ENCODE measurements around the gene ELP4. TPM values are rescaled to one million over a fixed set of nuclear protein-coding genes. Genes with fewer than 3 reads are reported as not detected.

ELP4 gene, protein sequence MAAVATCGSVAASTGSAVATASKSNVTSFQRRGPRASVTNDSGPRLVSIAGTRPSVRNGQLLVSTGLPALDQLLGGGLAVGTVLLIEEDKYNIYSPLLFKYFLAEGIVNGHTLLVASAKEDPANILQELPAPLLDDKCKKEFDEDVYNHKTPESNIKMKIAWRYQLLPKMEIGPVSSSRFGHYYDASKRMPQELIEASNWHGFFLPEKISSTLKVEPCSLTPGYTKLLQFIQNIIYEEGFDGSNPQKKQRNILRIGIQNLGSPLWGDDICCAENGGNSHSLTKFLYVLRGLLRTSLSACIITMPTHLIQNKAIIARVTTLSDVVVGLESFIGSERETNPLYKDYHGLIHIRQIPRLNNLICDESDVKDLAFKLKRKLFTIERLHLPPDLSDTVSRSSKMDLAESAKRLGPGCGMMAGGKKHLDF
- total RNA-seq (10 to 100 TPM; 29.1 to 29.7 TPM), polyA plus RNA-seq (ENCODE audit: insufficient read depth, low read depth, low replicate concordance) (28.0 TPM)
- long read RNA-seq, donor 1, full-length matches to known transcripts: 7 of 7 reads
- long read RNA-seq, donor 1, partial matches to known transcripts: 0 of 7 reads
- long read RNA-seq, donor 1, other reads (novel, unspliced or antisense): 0 of 7 reads
- long read RNA-seq, donor 2, full-length matches to known transcripts: 8 of 8 reads
- long read RNA-seq, donor 2, partial matches to known transcripts: 0 of 8 reads
- long read RNA-seq, donor 2, other reads (novel, unspliced or antisense): 0 of 8 reads

DNA sequence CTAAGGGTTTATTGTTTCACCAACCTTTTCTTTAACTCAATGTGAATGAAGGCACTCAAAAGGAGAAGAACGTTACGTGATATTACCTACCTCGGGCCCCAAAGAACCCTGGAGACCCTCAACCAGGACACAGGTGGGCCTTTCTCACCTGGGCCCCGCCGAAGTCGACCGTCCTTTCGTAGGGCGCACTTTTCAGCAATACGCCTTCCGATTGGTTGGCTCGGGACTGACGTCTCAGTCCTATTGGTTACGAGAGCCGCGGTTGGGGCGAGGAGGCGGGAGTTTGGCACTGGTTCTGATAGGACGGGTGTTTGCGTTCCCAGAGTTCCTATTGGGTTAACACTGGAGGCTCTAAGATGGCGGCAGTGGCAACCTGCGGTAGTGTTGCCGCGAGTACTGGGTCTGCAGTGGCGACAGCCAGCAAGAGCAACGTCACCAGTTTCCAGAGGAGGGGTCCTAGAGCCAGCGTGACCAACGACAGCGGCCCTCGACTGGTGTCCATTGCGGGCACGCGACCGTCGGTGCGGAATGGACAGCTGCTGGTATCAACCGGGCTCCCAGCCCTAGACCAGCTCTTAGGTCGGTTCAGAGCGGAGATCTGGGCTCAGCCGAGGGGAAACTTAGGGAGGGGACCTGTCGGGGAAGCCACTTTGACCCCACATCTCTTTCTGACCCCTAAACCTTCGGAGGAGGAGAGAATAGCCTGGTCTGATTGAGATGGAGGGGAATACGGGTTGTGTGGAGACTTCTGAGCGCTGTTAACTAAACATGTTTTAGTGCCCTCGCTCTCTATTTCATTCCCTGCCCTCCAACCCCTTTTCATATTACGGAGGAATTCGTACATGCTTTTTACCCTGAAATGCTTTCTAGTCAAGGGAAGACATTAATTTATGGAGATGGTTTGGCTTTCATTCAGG, at the start of gene ELP4, which contains the start of gene IMMP1L:
Gene ELP4, plus strand, starts transcription at position 339 of the 917 bp plus-strand sequence. Its CDS starts 18 bp downstream, at position 357.
Gene IMMP1L, minus strand, starts transcription at position 194 of the 917 bp plus-strand sequence. CDS start 46,346 bp downstream, outside the sequence.
- no peaks in the 10 kb centered on the region for H3K27me3 ChIP-seq
- DNase-seq: peak; percentile 99
- WGBS, 2 donors: 0 to 1% methylated on average over 9 to 46 of the region's 47 CpGs
- H3K9me3 ChIP-seq: no peaks in the 10 kb centered on the region
- peak within 1 kb of the TSS; percentile 73 to 92 for H3K27ac ChIP-seq
- intact Hi-C loops (cut with DNase I; ENCODE audit: low total_unique reads): no loop called here
- TF ChIP-seq, protein P1, sequence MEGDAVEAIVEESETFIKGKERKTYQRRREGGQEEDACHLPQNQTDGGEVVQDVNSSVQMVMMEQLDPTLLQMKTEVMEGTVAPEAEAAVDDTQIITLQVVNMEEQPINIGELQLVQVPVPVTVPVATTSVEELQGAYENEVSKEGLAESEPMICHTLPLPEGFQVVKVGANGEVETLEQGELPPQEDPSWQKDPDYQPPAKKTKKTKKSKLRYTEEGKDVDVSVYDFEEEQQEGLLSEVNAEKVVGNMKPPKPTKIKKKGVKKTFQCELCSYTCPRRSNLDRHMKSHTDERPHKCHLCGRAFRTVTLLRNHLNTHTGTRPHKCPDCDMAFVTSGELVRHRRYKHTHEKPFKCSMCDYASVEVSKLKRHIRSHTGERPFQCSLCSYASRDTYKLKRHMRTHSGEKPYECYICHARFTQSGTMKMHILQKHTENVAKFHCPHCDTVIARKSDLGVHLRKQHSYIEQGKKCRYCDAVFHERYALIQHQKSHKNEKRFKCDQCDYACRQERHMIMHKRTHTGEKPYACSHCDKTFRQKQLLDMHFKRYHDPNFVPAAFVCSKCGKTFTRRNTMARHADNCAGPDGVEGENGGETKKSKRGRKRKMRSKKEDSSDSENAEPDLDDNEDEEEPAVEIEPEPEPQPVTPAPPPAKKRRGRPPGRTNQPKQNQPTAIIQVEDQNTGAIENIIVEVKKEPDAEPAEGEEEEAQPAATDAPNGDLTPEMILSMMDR (IDR thresholded peaks at IDR 0.05): no peak
- TF ChIP-seq POLR2A (IDR thresholded peaks at IDR 0.05): peak; percentile 59
- H3K4me3 ChIP-seq: peak within 1 kb of the TSS; percentile 72 to 89
- H3K36me3 ChIP-seq (ENCODE audit: low read depth, missing control alignments): no peaks in the 10 kb centered on the region
- peaks cover 5% of the 10 kb centered on the region for H3K4me1 ChIP-seq

DNA sequence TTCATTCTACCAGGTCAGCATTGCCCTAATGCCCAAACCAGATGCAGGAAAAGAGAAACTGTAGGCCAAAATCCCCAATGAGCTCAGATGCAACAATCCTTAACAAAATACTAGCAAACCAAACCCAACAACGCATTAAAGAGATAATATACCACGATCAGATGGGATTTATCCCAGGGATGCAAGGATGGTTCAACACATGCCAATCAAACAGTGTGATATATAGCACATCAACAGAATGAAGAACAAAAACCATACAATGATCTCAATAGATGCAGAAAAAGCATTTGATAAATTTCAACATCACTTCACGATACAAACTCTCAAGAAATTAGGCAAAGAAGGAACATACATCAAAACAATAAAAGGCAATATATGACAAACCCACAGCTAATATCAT, 45.1 kb upstream of the ELP4 start:
- H3K4me3 ChIP-seq: no peak overlapping the region
- H3K27me3 ChIP-seq: no peaks in the 10 kb centered on the region
- no peak for TF ChIP-seq POLR2A (IDR thresholded peaks at IDR 0.05)
- TF ChIP-seq, protein P1 (IDR thresholded peaks at IDR 0.05): no peak
- no peak overlapping the region for H3K27ac ChIP-seq
- no peak for DNase-seq
- no peaks in the 10 kb centered on the region for H3K36me3 ChIP-seq (ENCODE audit: low read depth, missing control alignments)
- H3K4me1 ChIP-seq: no peaks in the 10 kb centered on the region
- no peaks in the 10 kb centered on the region for H3K9me3 ChIP-seq
- 95 to 100% methylated on average over 3 of the region's 3 CpGs for WGBS, 2 donors
- intact Hi-C loops (cut with DNase I; ENCODE audit: low total_unique reads): no loop called here

DNA sequence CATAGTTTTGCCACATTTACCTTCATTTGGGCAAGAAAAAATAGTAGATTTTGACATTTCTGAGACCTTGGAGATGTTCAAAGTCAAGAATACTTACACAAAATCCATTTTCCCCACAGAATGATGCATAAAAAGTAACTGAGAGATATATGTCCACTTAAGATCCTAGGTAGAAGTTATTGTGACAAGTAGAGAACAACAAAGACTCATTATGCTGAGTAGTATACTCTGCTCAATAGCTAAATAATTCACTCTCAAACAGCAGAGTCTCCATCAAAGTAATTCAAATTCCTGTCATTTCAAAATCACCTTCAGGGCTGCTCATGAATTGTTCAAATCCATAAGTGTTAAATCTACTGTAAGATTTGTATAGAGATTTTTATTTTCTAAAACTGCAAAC, 35.5 kb upstream of the ELP4 start:
- H3K4me1 ChIP-seq: no peaks in the 10 kb centered on the region
- H3K36me3 ChIP-seq (ENCODE audit: low read depth, missing control alignments): no peaks in the 10 kb centered on the region
- no peak for DNase-seq
- H3K27me3 ChIP-seq: no peaks in the 10 kb centered on the region
- no peaks in the 10 kb centered on the region for H3K9me3 ChIP-seq
- no peak overlapping the region for H3K27ac ChIP-seq
- H3K4me3 ChIP-seq: no peak overlapping the region
- TF ChIP-seq POLR2A (IDR thresholded peaks at IDR 0.05): no peak
- TF ChIP-seq, protein P1 (IDR thresholded peaks at IDR 0.05): no peak
- intact Hi-C loops (cut with DNase I; ENCODE audit: low total_unique reads): no loop called here

DNA sequence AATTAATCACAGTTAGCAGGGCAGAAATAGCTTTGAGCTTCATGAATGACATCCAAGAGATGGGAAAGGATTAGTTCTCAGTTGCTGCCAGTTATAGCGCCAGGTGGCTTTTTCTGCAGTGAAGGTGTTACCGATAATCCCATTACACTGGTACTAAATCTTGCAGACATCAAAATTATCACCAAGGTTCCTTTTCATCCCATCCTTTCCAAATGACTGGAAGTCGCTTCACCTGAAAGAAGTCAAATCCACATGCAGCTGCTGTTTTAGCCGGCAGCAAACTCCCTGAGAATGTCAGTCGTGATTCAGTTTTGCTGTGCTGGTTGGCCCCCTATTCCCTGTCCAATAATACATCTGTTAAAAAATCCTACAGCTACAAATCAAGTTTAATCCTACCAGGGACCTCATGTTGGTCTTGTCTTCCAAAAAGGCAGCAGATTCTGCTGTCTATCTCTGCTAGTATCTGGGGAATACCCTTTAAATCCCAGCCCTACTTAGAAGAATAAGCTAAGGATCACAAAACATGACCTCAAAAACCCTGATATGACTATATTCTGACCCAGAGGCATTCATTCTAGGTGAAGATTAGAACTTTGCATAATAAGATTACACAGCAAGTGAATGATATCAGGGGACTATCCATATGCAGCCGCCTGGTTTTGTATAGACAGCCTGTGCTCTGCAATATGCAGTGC, 31.9 kb upstream of the ELP4 start:
- no peaks in the 10 kb centered on the region for H3K27me3 ChIP-seq
- no peaks in the 10 kb centered on the region for H3K4me1 ChIP-seq
- no peak overlapping the region for H3K4me3 ChIP-seq
- H3K9me3 ChIP-seq: no peaks in the 10 kb centered on the region
- DNase-seq: no peak
- no peak overlapping the region for H3K27ac ChIP-seq
- TF ChIP-seq, protein P1 (IDR thresholded peaks at IDR 0.05): no peak
- TF ChIP-seq POLR2A (IDR thresholded peaks at IDR 0.05): no peak
- intact Hi-C loops (cut with DNase I; ENCODE audit: low total_unique reads): no loop called here
- H3K36me3 ChIP-seq (ENCODE audit: low read depth, missing control alignments): no peaks in the 10 kb centered on the region
- WGBS, 2 donors: 88 to 90% methylated on average over 6 of the region's 6 CpGs
